CD4-positive, alpha-beta T cell treated with Interleukin-10 for 1 hour (primary cell): ENCODE data around the gene WDFY4.

Experiments
- DNase-seq: peaks from one replicate; pipeline ENCODE4 v3.0.0-alpha.2; 2020

The WDFY4 gene

GRCh38 chr10:48948470-48949037, 263.9 kb downstream of the WDFY4 start:
- DNase-seq: no peak

- no peak for DNase-seq
These were observed 267.0 kb downstream of the WDFY4 start for GRCh38 chr10:48951707-48952106.

- no peak for DNase-seq
These were observed 272.9 kb downstream of the WDFY4 start for GRCh38 chr10:48957361-48958151.

GRCh38 chr10:48958598-48959190, 274.0 kb downstream of the WDFY4 start:
- no peak for DNase-seq

- no peak for DNase-seq
These were observed 279.4 kb downstream of the WDFY4 start for GRCh38 chr10:48964038-48964437.

DNA sequence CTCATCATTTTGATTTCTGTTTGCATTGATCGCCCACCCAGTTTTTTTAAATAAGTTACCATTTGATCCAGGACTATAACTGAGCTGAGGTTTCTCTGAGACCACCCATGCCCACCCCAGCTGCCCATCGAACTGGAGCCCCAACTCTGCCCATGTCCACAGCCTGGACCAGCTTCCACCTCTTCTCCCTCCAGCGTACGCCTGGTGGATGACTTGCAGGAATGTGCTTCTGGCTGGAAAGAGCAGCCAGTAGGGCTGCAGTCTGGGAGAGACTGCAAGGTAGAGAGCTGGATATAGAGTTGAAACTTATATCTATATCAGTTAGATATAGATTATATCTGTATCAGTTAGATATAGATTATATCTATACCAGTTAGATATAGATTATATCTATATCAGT, 280.8 kb downstream of the WDFY4 start:
- DNase-seq: no peak

GRCh38 chr10:48968036-48968435, 283.4 kb downstream of the WDFY4 start:
- DNase-seq: no peak

- no peak for DNase-seq
These were observed 285.4 kb downstream of the WDFY4 start for GRCh38 chr10:48970046-48970445.

DNA sequence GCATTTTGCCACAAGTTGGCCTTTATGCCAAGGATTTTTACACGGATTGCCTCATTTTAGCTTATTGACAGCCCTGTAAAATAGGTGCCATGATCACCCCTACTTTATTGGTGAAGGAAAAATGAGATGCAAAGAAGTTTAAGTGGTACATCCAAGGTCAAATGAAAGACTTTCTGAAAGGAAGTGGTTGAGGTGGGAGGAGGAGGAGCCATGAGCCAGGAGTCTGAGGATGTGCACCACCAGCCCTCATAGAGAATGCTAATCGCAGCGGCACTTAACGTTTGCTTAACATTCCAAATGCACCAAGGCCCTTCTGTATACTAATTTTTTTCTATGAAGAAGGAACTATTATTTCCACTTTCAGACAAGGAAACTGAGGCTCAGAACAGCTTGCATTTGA, 286.0 kb downstream of the WDFY4 start:
- DNase-seq: no peak

DNA sequence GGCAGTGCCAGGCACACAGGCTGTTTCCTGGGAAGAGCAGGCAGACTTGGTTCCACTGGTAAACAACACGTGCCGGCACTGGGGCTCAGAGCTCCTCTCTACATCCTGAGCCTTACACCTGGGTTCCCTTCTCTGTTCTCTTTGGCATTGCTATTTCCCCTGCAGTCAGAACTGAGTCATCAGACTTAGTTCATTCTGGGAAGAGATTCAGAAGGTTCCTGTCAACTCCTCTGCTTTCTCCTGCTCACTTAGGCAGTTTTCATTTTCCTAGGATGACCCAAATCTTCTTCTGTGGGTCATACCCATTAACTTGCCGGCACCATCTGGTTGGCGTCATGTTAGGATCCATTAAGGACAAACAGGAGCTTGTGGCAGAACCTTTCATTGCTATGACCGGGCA, 288.4 kb downstream of the WDFY4 start:
- no peak for DNase-seq

- no peak for DNase-seq
These were observed 290.0 kb downstream of the WDFY4 start for GRCh38 chr10:48974510-48975156.

- peak; percentile 3 for DNase-seq
These were observed 291.5 kb downstream of the WDFY4 start for GRCh38 chr10:48976196-48976595.

DNA sequence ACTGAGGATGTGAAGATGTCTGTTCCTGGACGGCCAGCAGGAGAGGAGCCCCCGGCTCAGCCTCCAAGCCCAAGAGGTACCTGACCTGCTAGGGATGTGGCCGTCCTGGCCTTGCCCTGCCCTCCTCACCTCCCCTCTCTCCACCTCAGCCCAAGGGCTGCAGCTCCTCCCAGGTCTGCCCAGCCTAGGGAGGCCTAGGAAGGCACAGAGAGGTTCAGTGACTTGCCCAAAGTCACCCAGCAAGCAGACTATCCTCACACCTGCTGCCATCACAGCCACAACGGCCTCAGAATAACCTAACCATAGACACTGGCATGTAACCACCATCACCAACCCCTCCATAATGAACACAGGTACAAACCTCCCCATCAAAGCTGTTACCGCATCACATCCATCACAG, 293.6 kb downstream of the WDFY4 start:
- DNase-seq: no peak

GRCh38 chr10:48981310-48981907, 296.7 kb downstream of the WDFY4 start:
- DNase-seq: peak; percentile 20

- no peak for DNase-seq
These were observed 297.9 kb downstream of the WDFY4 start for GRCh38 chr10:48982584-48982983.

DNA sequence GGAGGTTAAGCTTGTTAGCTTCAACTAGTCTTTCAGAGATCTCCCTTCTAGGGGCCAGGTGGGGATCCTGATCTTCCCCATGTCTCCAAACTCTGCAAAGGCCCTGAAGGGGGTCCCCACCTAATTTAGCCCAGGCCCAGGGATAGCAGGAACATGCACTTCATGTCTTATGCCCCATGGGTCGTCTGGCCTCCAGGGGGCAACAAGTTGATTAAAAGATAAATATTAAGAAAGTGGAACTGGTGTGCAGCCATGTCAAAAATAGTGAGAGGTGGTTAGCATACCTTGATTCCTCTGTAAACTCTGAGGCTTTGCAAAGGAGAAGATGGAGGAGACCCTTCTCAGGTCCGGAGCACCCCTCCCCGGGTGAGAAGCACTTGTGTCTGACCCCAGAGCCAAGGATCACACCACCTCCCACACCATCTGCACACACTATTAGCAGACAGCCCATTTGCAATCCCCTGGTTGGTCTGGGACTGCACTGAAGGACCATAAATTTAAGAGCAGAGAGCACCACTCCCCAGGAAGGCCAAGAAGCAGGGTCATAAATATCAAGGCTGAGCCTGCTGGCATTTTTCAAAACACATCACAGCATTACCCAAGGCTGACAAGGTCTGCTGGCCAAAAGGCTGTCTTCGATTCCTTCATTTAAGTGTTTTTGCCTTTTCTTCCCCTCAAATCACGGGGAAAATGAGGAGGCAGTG, 299.1 kb downstream of the WDFY4 start:
- no peak for DNase-seq

DNA sequence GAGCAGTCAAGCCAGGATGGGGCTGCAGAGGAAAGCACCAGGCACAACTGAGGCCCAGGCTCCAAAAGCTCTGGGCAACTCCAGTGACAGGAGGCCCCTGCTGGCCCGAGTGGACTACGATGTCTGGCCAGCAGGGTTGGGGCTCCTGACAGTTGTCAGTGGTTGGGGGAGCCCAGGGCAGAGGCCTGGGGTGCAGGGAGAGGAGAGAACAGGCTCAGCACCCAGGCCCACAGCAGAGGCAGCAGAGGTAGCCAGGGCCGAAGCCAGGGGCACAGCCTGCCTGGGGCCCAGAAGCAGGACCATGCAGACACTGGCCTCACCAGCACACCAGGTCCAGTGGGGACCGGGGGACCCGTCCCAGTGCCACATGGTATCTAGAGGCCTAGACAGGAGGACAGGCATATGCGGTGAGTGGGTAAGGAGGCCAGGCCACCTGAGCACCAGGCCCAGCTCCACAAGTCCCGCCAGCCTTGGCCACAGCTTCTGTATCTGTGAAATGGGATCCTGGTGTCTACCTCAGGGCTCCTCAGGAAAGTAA, 301.0 kb downstream of the WDFY4 start:
- no peak for DNase-seq

DNA sequence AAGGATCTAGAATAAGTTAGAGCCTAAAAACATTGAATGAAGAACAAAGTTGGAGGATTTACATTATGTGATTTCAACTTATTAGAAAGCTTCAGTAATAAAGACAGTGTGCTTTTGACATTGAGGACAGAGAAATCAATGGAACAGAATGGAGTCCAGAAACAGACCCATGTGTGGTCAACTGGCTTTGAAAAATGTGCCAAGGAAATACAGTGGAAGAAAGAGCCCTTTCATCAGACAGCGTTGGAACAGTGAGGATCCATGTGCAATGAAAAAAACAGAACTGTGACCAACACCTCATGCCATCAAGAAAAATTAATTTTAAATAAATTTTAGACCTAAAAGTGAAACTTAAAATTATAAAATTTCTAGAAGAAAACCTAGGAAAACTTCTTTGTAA, 305.6 kb downstream of the WDFY4 start:
- DNase-seq: no peak

GRCh38 chr10:48993627-48994026, 309.0 kb downstream of the WDFY4 start:
- no peak for DNase-seq

- DNase-seq: no peak
These were observed 311.7 kb downstream of the WDFY4 start for GRCh38 chr10:48996329-48996728.

DNA sequence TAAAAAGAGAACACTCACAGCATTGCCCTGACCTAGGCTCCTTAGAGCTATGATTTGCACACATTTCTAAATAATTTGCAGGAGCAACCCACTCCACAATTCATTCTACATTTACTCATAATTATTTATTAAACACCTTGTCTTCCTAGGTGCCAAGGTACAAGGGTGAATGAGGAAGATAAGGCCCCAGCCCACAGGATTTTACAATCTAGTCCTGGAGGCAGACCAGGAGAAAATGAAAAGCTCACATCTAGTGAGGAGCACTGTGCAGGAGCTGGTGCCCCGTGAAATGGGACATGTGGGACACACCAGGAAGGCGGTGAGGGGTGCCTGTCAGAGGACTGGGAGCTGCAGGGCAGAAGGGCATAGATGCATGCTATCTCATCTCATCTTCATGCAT, 314.7 kb downstream of the WDFY4 start:
- DNase-seq: no peak
